ENCODE results near the gene ARL15. TPM values are rescaled to one million over a fixed set of nuclear protein-coding genes. Genes with fewer than 3 reads are reported as not detected.

ARL15 gene
- total RNA-seq, 1 donor from 2014 or later = 28.9 TPM

DNA sequence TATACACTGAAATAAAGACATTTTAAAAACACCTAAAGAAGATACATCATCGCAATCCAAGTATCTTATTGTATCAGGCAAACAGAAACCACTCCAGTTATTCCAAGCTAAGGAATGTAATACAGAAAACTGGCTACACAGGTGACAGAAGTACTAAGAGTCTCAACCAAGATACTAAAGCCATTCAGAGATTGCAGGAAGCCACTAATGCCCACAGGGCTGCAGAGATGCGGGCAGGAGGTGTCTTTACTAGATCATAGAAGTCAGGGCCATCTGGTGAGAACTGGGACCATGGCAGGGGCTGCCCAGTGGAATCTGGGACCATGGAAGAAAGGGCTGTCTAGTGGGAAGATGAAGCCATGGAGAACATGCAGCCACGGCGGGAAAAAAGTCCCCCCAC lies 384.3 kb downstream of the ARL15 start:
- TF ChIP-seq, protein P1, sequence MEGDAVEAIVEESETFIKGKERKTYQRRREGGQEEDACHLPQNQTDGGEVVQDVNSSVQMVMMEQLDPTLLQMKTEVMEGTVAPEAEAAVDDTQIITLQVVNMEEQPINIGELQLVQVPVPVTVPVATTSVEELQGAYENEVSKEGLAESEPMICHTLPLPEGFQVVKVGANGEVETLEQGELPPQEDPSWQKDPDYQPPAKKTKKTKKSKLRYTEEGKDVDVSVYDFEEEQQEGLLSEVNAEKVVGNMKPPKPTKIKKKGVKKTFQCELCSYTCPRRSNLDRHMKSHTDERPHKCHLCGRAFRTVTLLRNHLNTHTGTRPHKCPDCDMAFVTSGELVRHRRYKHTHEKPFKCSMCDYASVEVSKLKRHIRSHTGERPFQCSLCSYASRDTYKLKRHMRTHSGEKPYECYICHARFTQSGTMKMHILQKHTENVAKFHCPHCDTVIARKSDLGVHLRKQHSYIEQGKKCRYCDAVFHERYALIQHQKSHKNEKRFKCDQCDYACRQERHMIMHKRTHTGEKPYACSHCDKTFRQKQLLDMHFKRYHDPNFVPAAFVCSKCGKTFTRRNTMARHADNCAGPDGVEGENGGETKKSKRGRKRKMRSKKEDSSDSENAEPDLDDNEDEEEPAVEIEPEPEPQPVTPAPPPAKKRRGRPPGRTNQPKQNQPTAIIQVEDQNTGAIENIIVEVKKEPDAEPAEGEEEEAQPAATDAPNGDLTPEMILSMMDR (IDR thresholded peaks at IDR 0.05; ENCODE audit: unreplicated experiment) = no peak
- no peaks in the 10 kb centered on the region for H3K27me3 Mint-ChIP-seq
- H3K4me1 Mint-ChIP-seq (ENCODE audit: low read depth) = peaks cover 4% of the 10 kb centered on the region
- H3K4me3 Mint-ChIP-seq (ENCODE audit: low read depth) = no peak overlapping the region
- no peak overlapping the region for H3K27ac Mint-ChIP-seq
- DNase-seq (ENCODE audit: low spot score, unreplicated experiment) = no peak
- H3K36me3 Mint-ChIP-seq (ENCODE audit: insufficient read depth) = no peaks in the 10 kb centered on the region
- no peaks in the 10 kb centered on the region for H3K9me3 Mint-ChIP-seq (ENCODE audit: low read depth)

DNA sequence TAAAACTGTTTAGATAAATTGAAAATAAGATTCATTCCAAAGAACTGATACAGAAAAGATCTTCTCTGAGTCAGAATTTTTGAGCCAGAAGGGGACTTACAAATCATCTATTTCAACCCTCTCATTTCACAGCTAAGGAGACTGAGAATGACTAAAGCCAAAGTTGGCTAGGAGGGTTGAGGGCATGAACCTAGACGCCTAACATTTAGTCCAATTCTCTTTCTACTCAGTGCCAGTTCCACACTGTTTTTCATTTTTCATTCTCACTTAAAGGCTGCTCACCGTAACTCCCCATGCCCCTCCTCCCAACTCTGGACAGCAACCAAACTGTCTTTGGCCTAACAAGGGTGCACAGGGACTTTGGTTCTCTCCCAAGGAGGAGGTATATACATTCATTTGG lies 386.0 kb downstream of the ARL15 start:
- Mint-ChIP-seq H3K4me3 (ENCODE audit: low read depth) (no peak overlapping the region), H3K27me3 (no peaks in the 10 kb centered on the region), H3K36me3 (ENCODE audit: insufficient read depth) (no peaks in the 10 kb centered on the region), H3K9me3 (ENCODE audit: low read depth) (no peaks in the 10 kb centered on the region), H3K4me1 (ENCODE audit: low read depth) (peaks cover 4% of the 10 kb centered on the region), H3K27ac (no peak overlapping the region)
- TF ChIP-seq, protein P1 (IDR thresholded peaks at IDR 0.05; ENCODE audit: unreplicated experiment) = no peak
- DNase-seq (ENCODE audit: low spot score, unreplicated experiment) = no peak

DNA sequence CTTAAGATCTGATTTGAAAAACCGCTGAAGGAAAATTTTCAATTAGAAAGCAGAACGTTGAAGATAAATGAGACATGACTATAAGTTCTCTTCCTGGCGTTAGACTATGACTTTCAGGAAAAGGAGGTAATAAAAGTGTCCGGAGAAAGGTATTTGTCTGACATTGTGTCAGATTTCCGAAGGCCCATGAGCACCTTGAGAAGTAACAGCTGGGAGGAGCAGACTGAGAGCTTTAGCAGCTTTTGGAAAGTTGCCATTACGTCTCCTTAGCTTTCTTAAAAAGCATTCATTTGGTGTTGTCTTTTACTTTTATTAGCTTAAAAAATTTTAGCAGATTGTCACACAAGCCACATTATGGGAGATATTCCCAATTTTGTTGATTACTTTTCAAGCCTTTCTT lies 386.4 kb downstream of the ARL15 start:
- no peak for DNase-seq (ENCODE audit: low spot score, unreplicated experiment)
- no peaks in the 10 kb centered on the region for H3K36me3 Mint-ChIP-seq (ENCODE audit: insufficient read depth)
- no peaks in the 10 kb centered on the region for H3K27me3 Mint-ChIP-seq
- H3K4me3 Mint-ChIP-seq (ENCODE audit: low read depth) = no peak overlapping the region
- H3K9me3 Mint-ChIP-seq (ENCODE audit: low read depth) = no peaks in the 10 kb centered on the region
- peaks cover 4% of the 10 kb centered on the region for H3K4me1 Mint-ChIP-seq (ENCODE audit: low read depth)
- TF ChIP-seq, protein P1 (IDR thresholded peaks at IDR 0.05; ENCODE audit: unreplicated experiment) = no peak
- no peak overlapping the region for H3K27ac Mint-ChIP-seq

DNA sequence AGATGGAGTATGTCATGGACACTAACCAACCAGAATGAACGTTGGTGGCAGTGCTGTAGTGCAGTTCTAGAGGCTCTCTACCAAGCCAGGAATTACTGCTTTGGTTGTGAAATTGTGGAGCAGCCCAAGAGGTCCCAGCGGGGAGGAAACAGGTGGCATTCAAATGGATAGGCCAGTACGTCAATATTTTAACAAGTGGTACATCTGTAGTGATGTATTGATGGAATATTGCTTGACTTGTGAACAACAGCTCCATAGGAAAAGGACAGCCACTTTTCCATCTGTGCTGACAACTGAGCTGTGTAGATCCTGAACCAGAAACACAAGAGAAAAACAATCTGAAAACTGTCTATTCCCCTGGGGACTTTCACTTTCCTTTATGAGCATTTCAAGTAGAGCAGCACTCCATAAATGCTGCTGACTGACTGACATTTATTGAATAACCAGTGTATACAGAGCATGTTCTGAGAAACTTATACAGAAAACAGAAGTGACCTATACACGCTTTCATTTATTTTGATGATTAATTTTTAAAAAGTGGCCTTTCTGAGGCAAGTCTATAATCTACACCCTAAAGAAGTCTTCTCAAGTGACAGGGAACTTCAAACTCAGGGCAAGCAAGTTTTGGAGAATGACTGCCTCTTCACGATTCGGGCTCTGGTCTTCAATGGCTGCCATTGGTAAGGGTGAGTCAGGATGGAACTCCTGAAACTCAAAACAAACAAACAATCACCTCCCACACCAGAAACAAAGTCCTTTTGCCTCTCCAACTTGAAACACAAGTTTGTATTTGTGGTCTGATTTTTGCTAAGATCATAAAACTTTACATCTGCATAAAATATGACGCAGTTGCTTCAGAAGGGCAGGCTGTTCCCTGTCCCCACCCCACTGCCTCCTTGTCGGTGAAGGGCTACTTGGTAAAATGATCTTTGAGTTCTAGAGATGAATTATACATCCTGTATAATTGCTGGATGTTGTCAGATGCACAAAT lies 387.6 kb downstream of the ARL15 start:
- Mint-ChIP-seq H3K4me1 (ENCODE audit: low read depth) (peaks cover 1% of the 10 kb centered on the region), H3K27me3 (no peaks in the 10 kb centered on the region), H3K4me3 (ENCODE audit: low read depth) (no peak overlapping the region), H3K27ac (no peak overlapping the region), H3K9me3 (ENCODE audit: low read depth) (no peaks in the 10 kb centered on the region), H3K36me3 (ENCODE audit: insufficient read depth) (no peaks in the 10 kb centered on the region)
- DNase-seq (ENCODE audit: low spot score, unreplicated experiment) = no peak
- TF ChIP-seq, protein P1 (IDR thresholded peaks at IDR 0.05; ENCODE audit: unreplicated experiment) = no peak

DNA sequence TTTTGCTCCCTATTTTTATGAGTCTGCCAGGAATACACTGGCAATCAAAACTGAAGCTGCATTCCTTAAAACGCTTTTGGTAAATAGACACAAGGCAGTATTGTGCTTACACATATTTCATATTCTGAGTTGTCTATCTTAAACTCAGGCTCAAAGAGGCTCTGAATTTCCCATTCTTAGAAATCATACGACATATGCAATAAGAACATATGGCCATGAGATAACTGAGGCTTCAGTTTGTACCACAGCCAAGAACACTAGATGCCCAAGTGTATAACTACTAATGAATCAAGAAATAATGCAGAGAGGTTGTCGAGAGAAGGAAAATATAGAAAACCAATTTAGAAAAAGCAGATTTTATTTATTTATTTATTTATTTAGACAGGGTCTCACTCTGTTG lies 392.5 kb downstream of the ARL15 start:
- Mint-ChIP-seq H3K4me1 (ENCODE audit: low read depth) (peaks cover 9% of the 10 kb centered on the region), H3K9me3 (ENCODE audit: low read depth) (no peaks in the 10 kb centered on the region), H3K4me3 (ENCODE audit: low read depth) (no peak overlapping the region), H3K27ac (no peak overlapping the region), H3K27me3 (no peaks in the 10 kb centered on the region), H3K36me3 (ENCODE audit: insufficient read depth) (no peaks in the 10 kb centered on the region)
- TF ChIP-seq, protein P1 (IDR thresholded peaks at IDR 0.05; ENCODE audit: unreplicated experiment) = no peak
- DNase-seq (ENCODE audit: low spot score, unreplicated experiment) = no peak
